ENCODE measurements around the gene GRPEL1.
A peak's percentile ranks its signal among the peaks of the same experiment; 100 is the strongest.

Gene GRPEL1

DNA sequence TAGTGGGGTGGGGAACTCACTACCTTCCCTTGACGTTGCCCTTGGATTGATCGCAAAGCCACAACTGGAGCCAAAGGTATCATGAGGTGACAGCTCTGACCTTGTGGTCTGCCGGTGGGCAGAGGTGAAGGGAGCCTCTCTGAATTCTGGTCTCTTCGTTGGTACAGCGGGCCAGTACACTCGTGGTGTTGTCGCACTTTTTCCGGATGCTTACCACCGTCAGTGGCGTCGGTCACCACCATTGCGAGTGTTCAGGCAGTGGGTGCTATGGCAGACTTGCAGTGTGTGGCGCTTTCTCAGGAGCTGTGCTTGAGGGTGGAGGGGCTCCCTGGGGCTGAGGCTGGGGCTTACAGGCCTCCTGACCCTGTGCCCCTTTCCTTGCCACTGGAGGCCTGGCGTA, 5.2 kb upstream of the GRPEL1 start:
- TF ChIP-seq, protein P1, sequence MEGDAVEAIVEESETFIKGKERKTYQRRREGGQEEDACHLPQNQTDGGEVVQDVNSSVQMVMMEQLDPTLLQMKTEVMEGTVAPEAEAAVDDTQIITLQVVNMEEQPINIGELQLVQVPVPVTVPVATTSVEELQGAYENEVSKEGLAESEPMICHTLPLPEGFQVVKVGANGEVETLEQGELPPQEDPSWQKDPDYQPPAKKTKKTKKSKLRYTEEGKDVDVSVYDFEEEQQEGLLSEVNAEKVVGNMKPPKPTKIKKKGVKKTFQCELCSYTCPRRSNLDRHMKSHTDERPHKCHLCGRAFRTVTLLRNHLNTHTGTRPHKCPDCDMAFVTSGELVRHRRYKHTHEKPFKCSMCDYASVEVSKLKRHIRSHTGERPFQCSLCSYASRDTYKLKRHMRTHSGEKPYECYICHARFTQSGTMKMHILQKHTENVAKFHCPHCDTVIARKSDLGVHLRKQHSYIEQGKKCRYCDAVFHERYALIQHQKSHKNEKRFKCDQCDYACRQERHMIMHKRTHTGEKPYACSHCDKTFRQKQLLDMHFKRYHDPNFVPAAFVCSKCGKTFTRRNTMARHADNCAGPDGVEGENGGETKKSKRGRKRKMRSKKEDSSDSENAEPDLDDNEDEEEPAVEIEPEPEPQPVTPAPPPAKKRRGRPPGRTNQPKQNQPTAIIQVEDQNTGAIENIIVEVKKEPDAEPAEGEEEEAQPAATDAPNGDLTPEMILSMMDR (IDR thresholded peaks at IDR 0.05; ENCODE audit: low read depth, low read length, missing control alignments), result no peak
- no peak overlapping the region for H3K4me3 ChIP-seq (replicated peaks; ENCODE audit: low read depth, low read length)

DNA sequence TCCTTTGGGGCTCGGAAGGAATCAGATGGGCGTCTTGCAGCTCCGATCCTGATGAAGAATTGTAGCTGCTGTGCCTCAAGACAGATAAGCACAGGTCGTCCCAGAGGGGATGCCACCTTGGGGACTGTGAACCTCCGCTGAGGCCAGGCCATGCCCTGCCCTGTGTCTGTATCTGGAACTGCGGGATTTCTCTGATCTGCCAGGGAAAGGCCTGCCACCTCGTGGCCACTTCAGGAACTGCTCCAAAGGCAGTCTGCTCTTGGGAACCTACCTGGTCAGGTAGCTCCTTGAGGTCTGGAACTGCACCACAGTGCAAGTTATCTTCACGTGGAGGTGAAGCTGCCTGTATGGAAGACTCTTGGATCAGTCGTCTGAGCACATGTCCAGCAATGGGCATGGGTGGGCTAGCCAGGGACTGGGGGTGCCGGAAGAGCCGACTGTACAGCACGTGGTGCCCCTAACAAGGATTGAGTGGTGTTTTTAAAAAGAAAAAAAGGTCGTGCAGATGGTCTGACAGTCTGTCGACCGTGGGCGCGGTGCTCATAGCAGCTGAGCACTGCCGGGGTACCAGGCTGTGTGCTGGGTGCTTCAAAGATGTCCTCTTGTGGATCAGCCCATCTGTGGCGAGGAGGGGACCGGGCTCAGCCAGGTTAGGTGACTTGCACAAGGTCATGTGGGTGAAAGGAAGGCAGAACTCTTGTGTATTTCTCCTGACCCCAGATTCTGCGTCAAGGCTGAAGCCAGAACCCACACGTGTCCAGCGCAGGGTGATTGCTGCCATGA, 3.1 kb upstream of the GRPEL1 start:
- no peak overlapping the region for H3K4me3 ChIP-seq (replicated peaks; ENCODE audit: low read depth, low read length)
- TF ChIP-seq, protein P1 (IDR thresholded peaks at IDR 0.05; ENCODE audit: low read depth, low read length, missing control alignments), result peak; percentile 98
- DNase-seq (ENCODE audit: extremely low read depth, low read depth), result no peak

More for the DNA sequence above, 5.2 kb upstream of the GRPEL1 start:
- no peak for DNase-seq (ENCODE audit: extremely low read depth, low read depth)

DNA sequence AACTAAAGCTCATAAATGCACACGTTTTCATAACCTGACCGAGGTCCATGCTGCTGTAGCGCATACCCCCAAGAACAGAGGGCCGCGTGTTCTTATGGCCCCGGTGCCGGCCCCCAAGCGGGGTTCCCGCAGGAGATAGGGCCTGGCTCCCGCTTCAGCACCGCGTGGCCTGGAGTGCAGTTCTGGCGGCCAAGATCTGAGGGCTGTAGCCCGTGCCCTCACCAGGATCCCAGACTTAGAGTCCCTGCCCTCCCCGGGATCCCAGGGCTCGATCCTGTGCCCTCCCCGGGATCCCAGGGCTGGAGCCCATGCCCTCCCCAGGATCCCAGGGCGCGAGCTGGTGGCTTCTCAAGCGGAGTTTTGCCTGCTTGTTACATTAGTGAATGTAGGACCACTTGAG, 1.0 kb upstream of the GRPEL1 start:
- no peak for DNase-seq (ENCODE audit: extremely low read depth, low read depth)
- TF ChIP-seq, protein P1 (IDR thresholded peaks at IDR 0.05; ENCODE audit: low read depth, low read length, missing control alignments), result no peak
- peak overlapping the region; percentile 65 for H3K4me3 ChIP-seq (replicated peaks; ENCODE audit: low read depth, low read length)

DNA sequence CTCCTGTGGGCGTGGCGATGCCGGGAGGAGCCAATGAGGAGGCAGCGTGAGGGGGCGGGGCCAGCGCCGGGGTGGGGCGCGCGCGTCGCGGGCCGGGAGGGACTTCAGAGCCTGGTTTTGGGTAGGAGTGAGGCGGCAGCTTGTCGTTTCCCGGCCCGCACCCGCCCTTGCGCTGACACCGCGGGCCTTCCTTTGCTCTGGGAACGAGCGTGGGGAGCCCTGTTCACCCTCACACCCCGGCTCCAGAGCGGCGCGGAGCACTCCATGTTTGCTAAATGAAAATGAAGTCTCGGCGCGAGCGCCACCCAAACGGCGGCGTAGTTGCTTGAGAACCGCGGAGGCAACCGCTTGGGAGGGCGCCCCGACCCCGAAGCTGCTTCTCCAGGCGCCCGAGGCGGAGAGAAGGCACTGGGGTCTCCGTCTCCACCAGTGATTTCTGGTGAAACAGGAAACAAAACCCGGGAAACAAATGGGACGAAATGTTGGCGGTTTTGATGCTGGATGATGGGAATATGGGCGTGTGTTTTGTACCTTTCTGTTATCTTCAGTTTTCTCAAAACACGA, 497 bp upstream of the GRPEL1 start:
- TF ChIP-seq, protein P1 (IDR thresholded peaks at IDR 0.05; ENCODE audit: low read depth, low read length, missing control alignments), result no peak
- DNase-seq (ENCODE audit: extremely low read depth, low read depth), result no peak
- H3K4me3 ChIP-seq (replicated peaks; ENCODE audit: low read depth, low read length), result peak overlapping the region; percentile 65

DNA sequence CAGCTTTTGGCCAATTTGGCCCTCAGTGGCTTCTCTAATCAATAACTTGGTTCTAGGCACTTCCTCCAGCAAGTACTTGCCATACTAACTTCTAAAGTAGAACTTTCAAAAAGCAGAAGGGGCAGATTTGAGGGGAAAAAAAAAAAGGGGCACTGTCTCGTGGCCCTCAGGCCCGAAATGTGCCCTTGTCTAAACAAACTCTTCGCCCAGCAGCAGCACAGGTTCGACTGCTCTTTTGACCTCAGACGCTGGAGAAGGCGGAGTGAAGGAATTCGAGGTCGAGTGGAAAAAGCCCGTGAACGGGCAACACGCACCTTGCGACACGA, 775 bp downstream of the GRPEL1 start:
- H3K4me3 ChIP-seq (replicated peaks; ENCODE audit: low read depth, low read length), result peak overlapping the region; percentile 65
- TF ChIP-seq, protein P1 (IDR thresholded peaks at IDR 0.05; ENCODE audit: low read depth, low read length, missing control alignments), result no peak

DNA sequence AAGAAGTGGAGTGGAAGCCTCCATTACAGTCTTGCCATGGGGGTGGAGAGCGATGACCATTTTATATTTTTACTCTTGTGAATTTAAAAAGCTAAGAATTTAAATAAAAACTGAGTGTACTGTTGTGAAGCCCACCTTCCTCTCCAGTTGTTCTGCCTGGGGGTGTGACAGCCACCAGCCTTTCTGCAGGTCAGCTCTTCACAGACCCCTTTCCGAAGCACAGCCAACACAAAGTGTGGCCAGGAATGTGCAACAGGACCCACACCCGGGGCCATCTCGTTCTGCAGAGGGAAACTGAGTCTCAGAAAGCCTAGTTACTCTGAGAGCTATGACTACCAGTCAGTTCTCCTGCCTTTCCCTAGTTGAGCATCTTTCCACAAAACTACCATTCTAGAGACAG, 1.4 kb downstream of the GRPEL1 start:
- TF ChIP-seq, protein P1 (IDR thresholded peaks at IDR 0.05; ENCODE audit: low read depth, low read length, missing control alignments), result no peak
- DNase-seq (ENCODE audit: extremely low read depth, low read depth), result no peak
- peak overlapping the region; percentile 65 for H3K4me3 ChIP-seq (replicated peaks; ENCODE audit: low read depth, low read length)

More for the DNA sequence above, 775 bp downstream of the GRPEL1 start:
- no peak for DNase-seq (ENCODE audit: extremely low read depth, low read depth)
